ENCODE results near the gene ZNF211. TPM values are rescaled to one million over a fixed set of nuclear protein-coding genes. Genes with fewer than 3 reads are reported as not detected.

Gene ZNF211
- total and polyA plus RNA-seq, 9 of the 15 experiments (the other 6 are each of a cell fraction or from before 2014, with no cell fraction given), result 1.3 to 11.6 (median 4.5) TPM

DNA sequence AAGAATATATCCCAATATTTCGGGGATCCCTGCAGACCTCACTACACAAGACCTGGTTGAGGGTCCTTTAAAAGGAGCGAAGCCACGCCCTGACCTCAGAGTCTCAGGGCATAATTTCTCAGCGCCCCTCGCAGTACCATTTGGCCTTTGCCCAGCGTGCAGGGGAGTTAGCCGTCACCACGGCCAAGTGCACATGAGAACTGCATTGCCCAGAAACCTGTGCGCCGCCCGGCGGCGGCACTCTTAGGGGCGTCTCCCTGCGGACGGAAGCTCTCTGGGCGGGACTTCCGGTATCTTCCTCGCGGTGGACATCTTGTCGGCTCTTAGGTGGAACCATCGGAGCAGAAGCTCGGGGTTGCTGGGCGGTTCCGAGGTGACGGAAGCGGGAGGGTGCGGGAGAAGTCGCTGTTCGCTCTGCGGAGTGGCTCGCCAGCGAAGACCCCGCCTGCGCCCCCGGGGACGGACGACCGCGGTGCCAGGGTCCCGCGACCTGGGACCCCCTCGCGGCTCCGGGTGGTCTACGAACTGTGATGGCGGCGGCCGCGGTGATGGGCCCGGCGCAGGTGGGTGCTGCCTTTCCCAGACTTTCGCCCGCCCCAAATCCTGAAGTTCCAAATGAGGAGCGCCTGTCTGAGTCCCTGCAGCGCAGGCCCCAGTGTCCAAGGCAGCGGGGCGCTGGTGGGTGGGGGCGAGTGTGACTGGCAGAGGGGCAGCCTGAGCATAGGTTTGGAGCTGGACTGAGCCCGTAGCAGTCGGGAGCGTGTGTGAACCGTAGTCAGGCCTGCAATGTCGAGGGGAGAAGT is 18.8 kb upstream of the ZNF211 start, which contains the start of gene ZNF134 (continued):
- TF ChIP-seq ZNF780A (CRISPR knock-in tag; IDR thresholded peaks at IDR 0.05), result no peak
- no peak for TF ChIP-seq NCOA1 (IDR thresholded peaks at IDR 0.05; ENCODE audit: low read depth)
- TF ChIP-seq GABPA (tag; conservative IDR thresholded peaks at IDR 0.05; ENCODE audit: low read depth), result peak; percentile 96
- TF ChIP-seq, protein P1, sequence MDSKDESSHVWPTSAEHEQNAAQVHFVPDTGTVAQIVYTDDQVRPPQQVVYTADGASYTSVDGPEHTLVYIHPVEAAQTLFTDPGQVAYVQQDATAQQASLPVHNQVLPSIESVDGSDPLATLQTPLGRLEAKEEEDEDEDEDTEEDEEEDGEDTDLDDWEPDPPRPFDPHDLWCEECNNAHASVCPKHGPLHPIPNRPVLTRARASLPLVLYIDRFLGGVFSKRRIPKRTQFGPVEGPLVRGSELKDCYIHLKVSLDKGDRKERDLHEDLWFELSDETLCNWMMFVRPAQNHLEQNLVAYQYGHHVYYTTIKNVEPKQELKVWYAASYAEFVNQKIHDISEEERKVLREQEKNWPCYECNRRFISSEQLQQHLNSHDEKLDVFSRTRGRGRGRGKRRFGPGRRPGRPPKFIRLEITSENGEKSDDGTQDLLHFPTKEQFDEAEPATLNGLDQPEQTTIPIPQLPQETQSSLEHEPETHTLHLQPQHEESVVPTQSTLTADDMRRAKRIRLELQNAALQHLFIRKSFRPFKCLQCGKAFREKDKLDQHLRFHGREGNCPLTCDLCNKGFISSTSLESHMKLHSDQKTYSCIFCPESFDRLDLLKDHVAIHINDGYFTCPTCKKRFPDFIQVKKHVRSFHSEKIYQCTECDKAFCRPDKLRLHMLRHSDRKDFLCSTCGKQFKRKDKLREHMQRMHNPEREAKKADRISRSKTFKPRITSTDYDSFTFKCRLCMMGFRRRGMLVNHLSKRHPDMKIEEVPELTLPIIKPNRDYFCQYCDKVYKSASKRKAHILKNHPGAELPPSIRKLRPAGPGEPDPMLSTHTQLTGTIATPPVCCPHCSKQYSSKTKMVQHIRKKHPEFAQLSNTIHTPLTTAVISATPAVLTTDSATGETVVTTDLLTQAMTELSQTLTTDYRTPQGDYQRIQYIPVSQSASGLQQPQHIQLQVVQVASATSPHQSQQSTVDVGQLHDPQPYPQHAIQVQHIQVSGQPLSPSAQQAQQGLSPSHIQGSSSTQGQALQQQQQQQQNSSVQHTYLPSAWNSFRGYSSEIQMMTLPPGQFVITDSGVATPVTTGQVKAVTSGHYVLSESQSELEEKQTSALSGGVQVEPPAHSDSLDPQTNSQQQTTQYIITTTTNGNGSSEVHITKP (IDR thresholded peaks at IDR 0.05; ENCODE audit: partially characterized antibody), result peak; percentile 68
- TF ChIP-seq, protein P2, sequence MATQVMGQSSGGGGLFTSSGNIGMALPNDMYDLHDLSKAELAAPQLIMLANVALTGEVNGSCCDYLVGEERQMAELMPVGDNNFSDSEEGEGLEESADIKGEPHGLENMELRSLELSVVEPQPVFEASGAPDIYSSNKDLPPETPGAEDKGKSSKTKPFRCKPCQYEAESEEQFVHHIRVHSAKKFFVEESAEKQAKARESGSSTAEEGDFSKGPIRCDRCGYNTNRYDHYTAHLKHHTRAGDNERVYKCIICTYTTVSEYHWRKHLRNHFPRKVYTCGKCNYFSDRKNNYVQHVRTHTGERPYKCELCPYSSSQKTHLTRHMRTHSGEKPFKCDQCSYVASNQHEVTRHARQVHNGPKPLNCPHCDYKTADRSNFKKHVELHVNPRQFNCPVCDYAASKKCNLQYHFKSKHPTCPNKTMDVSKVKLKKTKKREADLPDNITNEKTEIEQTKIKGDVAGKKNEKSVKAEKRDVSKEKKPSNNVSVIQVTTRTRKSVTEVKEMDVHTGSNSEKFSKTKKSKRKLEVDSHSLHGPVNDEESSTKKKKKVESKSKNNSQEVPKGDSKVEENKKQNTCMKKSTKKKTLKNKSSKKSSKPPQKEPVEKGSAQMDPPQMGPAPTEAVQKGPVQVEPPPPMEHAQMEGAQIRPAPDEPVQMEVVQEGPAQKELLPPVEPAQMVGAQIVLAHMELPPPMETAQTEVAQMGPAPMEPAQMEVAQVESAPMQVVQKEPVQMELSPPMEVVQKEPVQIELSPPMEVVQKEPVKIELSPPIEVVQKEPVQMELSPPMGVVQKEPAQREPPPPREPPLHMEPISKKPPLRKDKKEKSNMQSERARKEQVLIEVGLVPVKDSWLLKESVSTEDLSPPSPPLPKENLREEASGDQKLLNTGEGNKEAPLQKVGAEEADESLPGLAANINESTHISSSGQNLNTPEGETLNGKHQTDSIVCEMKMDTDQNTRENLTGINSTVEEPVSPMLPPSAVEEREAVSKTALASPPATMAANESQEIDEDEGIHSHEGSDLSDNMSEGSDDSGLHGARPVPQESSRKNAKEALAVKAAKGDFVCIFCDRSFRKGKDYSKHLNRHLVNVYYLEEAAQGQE (IDR thresholded peaks at IDR 0.05; ENCODE audit: borderline replicate concordance), result no peak
- TF ChIP-seq, protein P2 (CRISPR knock-in tag; IDR thresholded peaks at IDR 0.05; ENCODE audit: low read depth), result peak; percentile 50; the same call in 1 of the 2 replicates
- TF ChIP-seq SMARCA5 (IDR thresholded peaks at IDR 0.05), result no peak
- TF ChIP-seq NONO (IDR thresholded peaks at IDR 0.05; ENCODE audit: low read depth in 2 of 2, low read length in 1 of 2), result no peak
- TF ChIP-seq ZNF253 (CRISPR knock-in tag; conservative IDR thresholded peaks at IDR 0.05), result no peak
- TF ChIP-seq GABPB1 (CRISPR knock-in tag; IDR thresholded peaks at IDR 0.05), result peak; percentile 91
- TF ChIP-seq, protein P3, sequence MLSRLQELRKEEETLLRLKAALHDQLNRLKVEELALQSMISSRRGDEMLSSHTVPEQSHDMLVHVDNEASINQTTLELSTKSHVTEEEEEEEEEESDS (CRISPR knock-in tag; IDR thresholded peaks at IDR 0.05), result no peak
- TF ChIP-seq HMGN3 (IDR thresholded peaks at IDR 0.05; ENCODE audit: borderline replicate concordance, extremely low read depth, insufficient read length, low read depth, low read length), result peak; percentile 37
- TF ChIP-seq XRCC5 (IDR thresholded peaks at IDR 0.05; ENCODE audit: low read depth, low read length), result peak; percentile 60; the same call in 1 of the 2 replicates
- TF ChIP-seq NFYB (IDR thresholded peaks at IDR 0.05; ENCODE audit: extremely low read depth, insufficient read length), result no peak

All from K562 (cell line).